Activated naive CD4-positive, alpha-beta T cell treated with anti-CD3 and anti-CD28 coated beads, Interleukin-2, amount 50 U/mL, for 24 hours (primary cell): ENCODE data around the gene CATSPER4.
A peak's percentile ranks its signal among the peaks of the same experiment; 100 is the strongest.

Experiments used
- H3K27ac Mint-ChIP-seq: one replicate; pipeline ENCODE4 v1.8.0; 2021; ENCODE audit warnings: mild to moderate bottlenecking, mixed read lengths
- H3K27me3 Mint-ChIP-seq: one replicate; pipeline ENCODE4 v1.8.0; 2021; ENCODE audit warnings: mixed read lengths
- H3K36me3 Mint-ChIP-seq: one replicate; pipeline ENCODE4 v1.8.0; 2021; ENCODE audit warnings: mixed read lengths
- H3K4me1 Mint-ChIP-seq: one replicate; pipeline ENCODE4 v1.8.0; 2021; ENCODE audit warnings: mixed read lengths
- H3K4me3 Mint-ChIP-seq: one replicate; pipeline ENCODE4 v1.8.0; 2021; ENCODE audit warnings: mild to moderate bottlenecking, mixed read lengths
- H3K9me3 Mint-ChIP-seq: one replicate; pipeline ENCODE4 v1.8.0; 2021; ENCODE audit warnings: mixed read lengths

Gene CATSPER4

GRCh38 chr1:26177182-26177684 lies 13.2 kb upstream of the CATSPER4 start, which contains the start of gene CNKSR1:
CNKSR1 (plus strand) TSS chr1:26177491; CDS start chr1:26177548, 57 bp downstream.
- Mint-ChIP-seq H3K27ac (no peak within 1 kb of the TSS), H3K36me3 (no peaks in the 10 kb centered on the region), H3K4me1 (peaks cover 5% of the 10 kb centered on the region), H3K9me3 (no peaks in the 10 kb centered on the region), H3K4me3 (no peak within 1 kb of the TSS), H3K27me3 (no peaks in the 10 kb centered on the region)

- Mint-ChIP-seq H3K36me3 (no peaks in the 10 kb centered on the region), H3K27ac (no peak overlapping the region), H3K4me1 (peaks cover 5% of the 10 kb centered on the region), H3K4me3 (no peak overlapping the region), H3K9me3 (no peaks in the 10 kb centered on the region), H3K27me3 (no peaks in the 10 kb centered on the region)
These were observed 10.3 kb upstream of the CATSPER4 start for GRCh38 chr1:26180010-26180506.

GRCh38 chr1:26181586-26182382 lies 8.6 kb upstream of the CATSPER4 start:
- peaks cover 5% of the 10 kb centered on the region for H3K4me1 Mint-ChIP-seq
- H3K27me3 Mint-ChIP-seq = no peaks in the 10 kb centered on the region
- H3K9me3 Mint-ChIP-seq = no peaks in the 10 kb centered on the region
- H3K27ac Mint-ChIP-seq = no peak overlapping the region
- no peak overlapping the region for H3K4me3 Mint-ChIP-seq
- H3K36me3 Mint-ChIP-seq = no peaks in the 10 kb centered on the region

- H3K9me3 Mint-ChIP-seq = no peaks in the 10 kb centered on the region
- no peak overlapping the region for H3K4me3 Mint-ChIP-seq
- H3K4me1 Mint-ChIP-seq = peaks cover 5% of the 10 kb centered on the region
- H3K27me3 Mint-ChIP-seq = no peaks in the 10 kb centered on the region
- no peaks in the 10 kb centered on the region for H3K36me3 Mint-ChIP-seq
- H3K27ac Mint-ChIP-seq = no peak overlapping the region
These were observed 8.1 kb upstream of the CATSPER4 start for GRCh38 chr1:26182383-26182696.

GRCh38 chr1:26184086-26184485 lies 6.3 kb upstream of the CATSPER4 start:
- Mint-ChIP-seq H3K36me3 (no peaks in the 10 kb centered on the region), H3K4me3 (no peak overlapping the region), H3K4me1 (peaks cover 5% of the 10 kb centered on the region), H3K9me3 (no peaks in the 10 kb centered on the region), H3K27me3 (no peaks in the 10 kb centered on the region), H3K27ac (no peak overlapping the region)

GRCh38 chr1:26184883-26185282 lies 5.5 kb upstream of the CATSPER4 start:
- peaks cover 5% of the 10 kb centered on the region for H3K4me1 Mint-ChIP-seq
- H3K36me3 Mint-ChIP-seq = no peaks in the 10 kb centered on the region
- H3K27ac Mint-ChIP-seq = no peak overlapping the region
- no peaks in the 10 kb centered on the region for H3K27me3 Mint-ChIP-seq
- no peaks in the 10 kb centered on the region for H3K9me3 Mint-ChIP-seq
- no peak overlapping the region for H3K4me3 Mint-ChIP-seq

- no peak overlapping the region for H3K4me3 Mint-ChIP-seq
- H3K9me3 Mint-ChIP-seq = no peaks in the 10 kb centered on the region
- H3K27me3 Mint-ChIP-seq = no peaks in the 10 kb centered on the region
- no peaks in the 10 kb centered on the region for H3K36me3 Mint-ChIP-seq
- H3K27ac Mint-ChIP-seq = no peak overlapping the region
- H3K4me1 Mint-ChIP-seq = peaks cover 12% of the 10 kb centered on the region
These were observed 2.5 kb upstream of the CATSPER4 start for GRCh38 chr1:26187882-26188281.

GRCh38 chr1:26188477-26188876 lies 1.9 kb upstream of the CATSPER4 start:
- peaks cover 15% of the 10 kb centered on the region for H3K4me1 Mint-ChIP-seq
- no peaks in the 10 kb centered on the region for H3K36me3 Mint-ChIP-seq
- H3K4me3 Mint-ChIP-seq = no peak overlapping the region
- H3K9me3 Mint-ChIP-seq = no peaks in the 10 kb centered on the region
- H3K27ac Mint-ChIP-seq = no peak overlapping the region
- no peaks in the 10 kb centered on the region for H3K27me3 Mint-ChIP-seq

GRCh38 chr1:26189331-26189730 lies 1.1 kb upstream of the CATSPER4 start:
- no peak overlapping the region for H3K4me3 Mint-ChIP-seq
- H3K4me1 Mint-ChIP-seq = peaks cover 21% of the 10 kb centered on the region
- peak overlapping the region; percentile 12 for H3K27ac Mint-ChIP-seq
- H3K27me3 Mint-ChIP-seq = no peaks in the 10 kb centered on the region
- H3K9me3 Mint-ChIP-seq = no peaks in the 10 kb centered on the region
- no peaks in the 10 kb centered on the region for H3K36me3 Mint-ChIP-seq

- Mint-ChIP-seq H3K4me1 (peaks cover 23% of the 10 kb centered on the region), H3K27ac (no peak overlapping the region), H3K9me3 (no peaks in the 10 kb centered on the region), H3K4me3 (no peak overlapping the region), H3K27me3 (no peaks in the 10 kb centered on the region), H3K36me3 (no peaks in the 10 kb centered on the region)
These were observed 589 bp upstream of the CATSPER4 start for GRCh38 chr1:26189751-26190275.

GRCh38 chr1:26191739-26192138 lies 1.3 kb downstream of the CATSPER4 start:
- no peaks in the 10 kb centered on the region for H3K36me3 Mint-ChIP-seq
- H3K9me3 Mint-ChIP-seq = no peaks in the 10 kb centered on the region
- H3K27ac Mint-ChIP-seq = no peak overlapping the region
- no peaks in the 10 kb centered on the region for H3K27me3 Mint-ChIP-seq
- peaks cover 23% of the 10 kb centered on the region for H3K4me1 Mint-ChIP-seq
- peak overlapping the region; percentile 34 for H3K4me3 Mint-ChIP-seq

- Mint-ChIP-seq H3K4me3 (no peak overlapping the region), H3K9me3 (no peaks in the 10 kb centered on the region), H3K27ac (no peak overlapping the region), H3K36me3 (no peaks in the 10 kb centered on the region), H3K27me3 (no peaks in the 10 kb centered on the region), H3K4me1 (peaks cover 29% of the 10 kb centered on the region)
These were observed 5.4 kb downstream of the CATSPER4 start for GRCh38 chr1:26195805-26196204.

GRCh38 chr1:26197301-26197700 lies 6.9 kb downstream of the CATSPER4 start:
- Mint-ChIP-seq H3K4me3 (no peak overlapping the region), H3K9me3 (no peaks in the 10 kb centered on the region), H3K36me3 (no peaks in the 10 kb centered on the region), H3K4me1 (peaks cover 33% of the 10 kb centered on the region), H3K27ac (no peak overlapping the region), H3K27me3 (no peaks in the 10 kb centered on the region)

- H3K27me3 Mint-ChIP-seq = no peaks in the 10 kb centered on the region
- H3K27ac Mint-ChIP-seq = no peak overlapping the region
- no peak overlapping the region for H3K4me3 Mint-ChIP-seq
- H3K4me1 Mint-ChIP-seq = peaks cover 39% of the 10 kb centered on the region
- no peaks in the 10 kb centered on the region for H3K9me3 Mint-ChIP-seq
- H3K36me3 Mint-ChIP-seq = no peaks in the 10 kb centered on the region
These were observed 7.4 kb downstream of the CATSPER4 start for GRCh38 chr1:26197813-26198212.

- Mint-ChIP-seq H3K27me3 (no peaks in the 10 kb centered on the region), H3K27ac (no peak overlapping the region), H3K9me3 (no peaks in the 10 kb centered on the region), H3K4me3 (no peak overlapping the region), H3K36me3 (no peaks in the 10 kb centered on the region), H3K4me1 (peaks cover 39% of the 10 kb centered on the region)
These were observed 10.0 kb downstream of the CATSPER4 start for GRCh38 chr1:26200413-26200812.

- Mint-ChIP-seq H3K4me3 (no peak overlapping the region), H3K27ac (no peak overlapping the region), H3K9me3 (no peaks in the 10 kb centered on the region)
These were observed 13.4 kb downstream of the CATSPER4 start for GRCh38 chr1:26203642-26204318.

More at GRCh38 chr1:26203642-26204318, 13.4 kb downstream of the CATSPER4 start:
- H3K27me3 Mint-ChIP-seq = no peaks in the 10 kb centered on the region
- no peaks in the 10 kb centered on the region for H3K36me3 Mint-ChIP-seq
- peaks cover 39% of the 10 kb centered on the region for H3K4me1 Mint-ChIP-seq
